Common myeloid progenitor, CD34-positive (primary cell): ENCODE data around the gene FBXO34.
"Not testable (repeated sequence)": the region's sequence is repeated elsewhere in the genome, so short reads cannot be mapped to it uniquely, and the experiment has no call there.

Source experiments
- CTCF ChIA-PET: fragments of 350-600 bp; sonication (Branson Sonifier 250); formaldehyde crosslinking; loops from one replicate; lab custom pipeline; 2021; ENCODE audit warnings: antibody characterized with exemption; lab: Charles Lee
- POLR2A ChIA-PET: fragments of 350-600 bp; sonication (Branson Sonifier 250); formaldehyde crosslinking; loops from one replicate; lab custom pipeline; 2021; ENCODE audit warnings: antibody characterized with exemption; lab: Charles Lee
- DNase-seq, 3 donors: peaks; one replicate each; pipeline versions ENCODE4 v3.0.0 to v3.0.0-alpha.2; 2013
- H3K27ac ChIP-seq, 2 experiments: 1 replicate in 1 of 2; 2 replicates in 1 of 2; pipeline ENCODE4 v1.7.0; 2013; ENCODE audit warnings: inconsistent platforms in 2 of 2, low read length in 2 of 2, mild to moderate bottlenecking in 2 of 2, low read depth in 1 of 2, moderate library complexity in 1 of 2; ENCODE audit not compliant: severe bottlenecking in 2 of 2, insufficient read depth in 1 of 2, poor library complexity in 1 of 2
- H3K27me3 ChIP-seq, 5 experiments: replicated peaks in 2 of 5; 1 replicate in 3 of 5; 2 replicates in 2 of 5; pipeline versions ENCODE4 v1.6.1 to v1.7.0; 2013; ENCODE audit warnings: low read length in 4 of 5, mild to moderate bottlenecking in 2 of 5, moderate library complexity in 2 of 5, inconsistent platforms in 1 of 5; ENCODE audit not compliant: insufficient read depth in 5 of 5, control insufficient read depth in 4 of 5
- H3K36me3 ChIP-seq, 4 experiments: 1 replicate in 2 of 4; 2 replicates in 2 of 4; pipeline versions ENCODE4 v1.6.1 to v1.7.0; 2013; ENCODE audit warnings: low read length in 3 of 4, control low read depth in 1 of 4, mild to moderate bottlenecking in 1 of 4; ENCODE audit not compliant: control insufficient read depth in 4 of 4, insufficient read depth in 4 of 4
- H3K4me1 ChIP-seq, 4 experiments: 1 replicate in 3 of 4; 2 replicates in 1 of 4; pipeline versions ENCODE4 v1.6.1 to v1.7.1; 2013; ENCODE audit warnings: low read length in 3 of 4, mild to moderate bottlenecking in 3 of 4, control low read depth in 1 of 4, inconsistent platforms in 1 of 4, moderate library complexity in 1 of 4; ENCODE audit not compliant: control insufficient read depth in 4 of 4, insufficient read depth in 4 of 4; ENCODE audit errors: control extremely low read depth in 1 of 4
- H3K4me3 ChIP-seq, 7 experiments: 1 replicate in 4 of 7; 2 replicates in 3 of 7; pipeline versions ENCODE4 v1.5.1 to v1.7.0; 2013; ENCODE audit warnings: mild to moderate bottlenecking in 7 of 7, low read length in 6 of 7, moderate library complexity in 6 of 7, inconsistent platforms in 2 of 7, low read depth in 2 of 7, control low read depth in 1 of 7; ENCODE audit not compliant: insufficient read depth in 4 of 7, control insufficient read depth in 1 of 7; ENCODE audit errors: extremely low read depth in 1 of 7
- H3K9me3 ChIP-seq, 5 experiments: 1 replicate in 4 of 5; 2 replicates in 1 of 5; pipeline versions ENCODE4 v1.6.1 to v1.7.1; 2013; ENCODE audit warnings: low read length in 4 of 5, mild to moderate bottlenecking in 2 of 5, inconsistent platforms in 1 of 5, low read depth in 1 of 5, moderate library complexity in 1 of 5; ENCODE audit not compliant: control insufficient read depth in 4 of 5, insufficient read depth in 2 of 5; ENCODE audit errors: control extremely low read depth in 1 of 5
- WGBS: methylation state at CpG from one replicate; pipeline ENCODE4 v1.1.5; 2013; ENCODE audit not compliant: insufficient coverage; 5-methylcytosine and 5-hydroxymethylcytosine counted together

Gene FBXO34

GRCh38 chr14:55339770-55340169 lies 68.5 kb downstream of the FBXO34 start:
- Histone ChIP-seq H3K27ac (no peak overlapping the region), H3K36me3 (no peaks in the 10 kb centered on the region), H3K4me1 (peaks cover 0 to 14% (median 6%) of the 10 kb centered on the region in 4 experiments), H3K4me3 (no peak overlapping the region), H3K27me3 (no peaks in the 10 kb centered on the region), H3K9me3 (no peaks in the 10 kb centered on the region)
- POLR2A ChIA-PET = no interaction called here
- DNase-seq = no peak
- CTCF ChIA-PET = interaction anchor here (0.6 kb wide), 1 partner anchor 250 kb away, joined by 3 read pairs; no protein-coding TSS in a partner anchor
- WGBS = 100% methylated on average over 1 of the region's 2 CpGs

GRCh38 chr14:55340482-55340881 lies 69.3 kb downstream of the FBXO34 start:
- WGBS = 100% methylated on average over 1 of the region's 3 CpGs
- Histone ChIP-seq H3K27ac (no peak overlapping the region), H3K9me3 (no peaks in the 10 kb centered on the region), H3K4me1 (peaks cover 0 to 14% (median 6%) of the 10 kb centered on the region in 4 experiments), H3K36me3 (no peaks in the 10 kb centered on the region), H3K4me3 (no peak overlapping the region), H3K27me3 (no peaks in the 10 kb centered on the region)
- CTCF ChIA-PET = no interaction called here
- POLR2A ChIA-PET = no interaction called here
- no peak for DNase-seq

- H3K4me3 ChIP-seq = no peak overlapping the region
- no peaks in the 10 kb centered on the region for H3K9me3 ChIP-seq
- no peak for DNase-seq
- no peaks in the 10 kb centered on the region for H3K27me3 ChIP-seq
- WGBS = no CpG with 5 or more reads among the region's 2 CpGs
- no peaks in the 10 kb centered on the region for H3K36me3 ChIP-seq
- H3K27ac ChIP-seq = no peak overlapping the region
- H3K4me1 ChIP-seq = peaks cover 0 to 7% (median 1%) of the 10 kb centered on the region in 4 experiments
- ChIA-PET POLR2A (no interaction called here), CTCF (no interaction called here)
These were observed 70.6 kb downstream of the FBXO34 start for GRCh38 chr14:55341781-55342180.

- H3K27ac ChIP-seq, H3K27me3 ChIP-seq, H3K9me3 ChIP-seq, DNase-seq, H3K36me3 ChIP-seq, H3K4me3 ChIP-seq, H3K4me1 ChIP-seq, POLR2A ChIA-PET: not testable (repeated sequence)
- CTCF ChIA-PET = interaction anchor here (2.2 to 2.4 kb wide), 2 partner anchors 10 to 11 kb away, joined by 13 read pairs; no protein-coding TSS in a partner anchor
- 97% methylated on average over 6 of the region's 6 CpGs for whole genome bisulfite sequencing
These were observed 73.5 kb downstream of the FBXO34 start for GRCh38 chr14:55344582-55345163.

DNA sequence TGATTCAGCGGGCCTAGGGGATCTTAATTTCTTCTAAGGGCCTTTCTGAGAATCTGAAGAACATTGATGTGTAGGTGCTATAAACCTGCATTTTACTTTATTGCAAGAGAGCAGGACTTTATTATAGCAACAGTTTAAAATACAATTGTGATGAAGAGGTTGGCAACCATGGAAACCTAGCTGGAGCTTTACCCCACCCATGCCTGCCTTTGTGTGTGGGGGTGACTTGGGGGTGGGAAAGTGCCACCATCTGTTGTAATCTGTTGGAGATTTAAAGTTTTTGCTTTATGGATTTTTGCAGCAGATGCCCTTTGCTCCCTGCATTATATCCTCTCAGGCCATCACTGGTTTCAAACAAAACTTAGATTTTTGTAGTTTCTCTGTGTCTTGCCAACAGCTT lies 75.8 kb downstream of the FBXO34 start:
- no peak overlapping the region for H3K4me3 ChIP-seq
- peaks cover 5 to 19% (median 15%) of the 10 kb centered on the region in 4 experiments for H3K36me3 ChIP-seq
- H3K27ac ChIP-seq = no peak overlapping the region
- no peaks in the 10 kb centered on the region for H3K9me3 ChIP-seq
- ChIA-PET CTCF (interaction anchor here (1.2 to 3.6 kb wide), 6 partner anchors 8 to 102 kb away, joined by 3 to 13 read pairs (median 7); no protein-coding TSS in a partner anchor), POLR2A (no interaction called here)
- WGBS = 100% methylated on average over 1 of the region's 1 CpG
- no peaks in the 10 kb centered on the region for H3K27me3 ChIP-seq
- no peaks in the 10 kb centered on the region for H3K4me1 ChIP-seq
- DNase-seq = no peak

DNA sequence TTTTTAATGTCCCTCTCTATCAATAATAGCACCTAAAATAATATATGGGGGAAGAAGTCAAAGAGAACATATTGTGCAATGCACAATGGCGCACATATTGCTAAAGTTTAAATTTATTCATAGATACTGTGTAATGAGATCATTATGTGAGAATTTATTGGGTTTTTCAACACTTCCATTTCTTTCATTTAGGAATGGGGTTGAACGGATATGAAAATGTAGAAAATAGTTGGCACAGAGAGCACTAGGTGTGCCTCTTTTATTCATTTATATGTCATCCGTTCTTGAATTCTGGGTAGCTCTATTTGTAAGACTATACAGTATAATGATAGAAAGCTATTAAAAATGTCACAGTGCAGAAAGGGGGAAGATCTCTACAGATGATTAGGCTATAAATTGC lies 76.5 kb downstream of the FBXO34 start:
- no peak for DNase-seq
- Histone ChIP-seq H3K9me3 (no peaks in the 10 kb centered on the region), H3K4me3 (no peak overlapping the region), H3K36me3 (peaks cover 6 to 26% (median 18%) of the 10 kb centered on the region in 4 experiments), H3K27me3 (no peaks in the 10 kb centered on the region), H3K27ac (no peak overlapping the region), H3K4me1 (no peaks in the 10 kb centered on the region)
- WGBS = 80% methylated on average over 1 of the region's 3 CpGs
- POLR2A ChIA-PET = no interaction called here
- CTCF ChIA-PET = interaction anchor here (0.7 to 3.6 kb wide), 5 partner anchors 8 to 27 kb away, joined by 3 to 12 read pairs (median 4); no protein-coding TSS in a partner anchor

DNA sequence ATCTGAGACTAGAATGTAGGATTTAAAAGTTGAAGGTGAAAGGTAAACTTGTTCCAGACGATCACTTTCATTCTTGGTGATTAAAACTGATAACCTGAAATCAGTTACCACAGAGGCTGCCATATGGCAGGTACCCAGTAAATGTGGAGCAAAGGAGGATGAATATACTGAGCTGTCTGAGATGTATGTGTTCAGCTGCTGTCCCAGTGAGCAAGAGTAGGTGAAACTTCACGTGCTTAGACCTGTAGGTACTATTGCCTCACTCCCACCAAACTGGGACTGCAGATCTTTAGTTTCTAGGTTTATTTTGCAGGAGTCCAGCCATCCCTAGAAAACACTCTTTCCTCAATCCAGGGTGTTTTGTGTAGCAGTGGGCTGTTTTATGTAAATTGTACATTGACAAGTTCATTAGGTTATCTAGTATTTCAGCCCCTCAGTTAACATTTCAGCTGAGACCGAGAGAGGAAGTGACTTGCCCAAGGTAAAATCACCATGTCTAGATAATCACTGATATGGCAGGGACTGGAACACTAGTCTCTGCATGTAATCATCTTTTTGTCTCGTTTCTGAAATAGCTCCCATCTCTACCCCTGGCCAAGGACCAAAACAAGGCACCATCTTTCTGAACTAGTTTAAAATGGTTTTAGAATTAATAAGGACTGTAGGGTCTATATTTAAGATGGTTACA lies 77.7 kb downstream of the FBXO34 start:
- H3K36me3 ChIP-seq = peaks cover 6 to 26% (median 18%) of the 10 kb centered on the region in 4 experiments
- ChIA-PET CTCF (interaction anchor here (1.6 to 3.6 kb wide), 2 partner anchors 7 to 16 kb away, joined by 8 to 12 read pairs; no protein-coding TSS in a partner anchor), POLR2A (no interaction called here)
- WGBS = 83% methylated on average over 2 of the region's 4 CpGs
- no peak for DNase-seq
- H3K4me1 ChIP-seq = no peaks in the 10 kb centered on the region
- no peaks in the 10 kb centered on the region for H3K9me3 ChIP-seq
- no peak overlapping the region for H3K4me3 ChIP-seq
- H3K27ac ChIP-seq = no peak overlapping the region
- H3K27me3 ChIP-seq = no peaks in the 10 kb centered on the region
